Thoracic aorta endothelial cell (primary cell): Measurements from ENCODE around the gene BMP8A. TPM values are rescaled to one million over a fixed set of nuclear protein-coding genes. Genes with fewer than 3 reads are reported as not detected.
A peak's percentile ranks its signal among the peaks of the same experiment; 100 is the strongest.

Experiments used
- small RNA-seq: library from RNA; depleted of rRNA; stranded (forward); fragments of <200 nt; gene quantifications from one replicate; pipeline ENCODE3, GENCODE V24; 2012
- total RNA-seq: library from RNA; depleted of rRNA; stranded (reverse); fragments of >200 nt; gene quantifications from 2 replicates; pipeline ENCODE4 v1.2.3, GENCODE V29; 2012

Gene BMP8A
- 0.14 TPM in 1 of 2 replicates, not detected in the other for total RNA-seq

GRCh38 chr1:39491146-39491921 lies at the start of gene BMP8A:
BMP8A (plus strand) TSS chr1:39491636; CDS start chr1:39491992, 356 bp downstream.

Small RNA genes lying within 50 kb of the gene (small RNA-seq; reads per million reads assigned to genes)
- gene SNORA55 = 11.2 reads per million, percentile 93 among the genes with 10 or more reads in this experiment

Other genes starting within 250 kb of the BMP8A start
- gene PABPC4, start 85.2 kb downstream of the BMP8A start, total RNA-seq = 194 and 213 TPM in 2 replicates
- gene HEYL, start 148.0 kb downstream of the BMP8A start, total RNA-seq = not detected in 2 replicates
- gene NT5C1A, start 180.5 kb downstream of the BMP8A start, total RNA-seq = not detected in 2 replicates
- gene HPCAL4, start 199.8 kb downstream of the BMP8A start, total RNA-seq = not detected in 2 replicates
- gene PPIE, start 247.2 kb downstream of the BMP8A start, total RNA-seq = 34.2 and 36.6 TPM in 2 replicates